AG04449 (cell line): Measurements from ENCODE around the gene WDR49.

Experiments
- CTCF ChIA-PET: fragments of 350-600 bp; formaldehyde crosslinking; extraction: SDS; loops from one replicate; lab custom pipeline; 2021; ENCODE audit warnings: antibody characterized with exemption; lab: Yijun Ruan, JAX
- POLR2A ChIA-PET: fragments of 400-600, 350-600 bp; formaldehyde crosslinking; extraction: SDS; loops from one replicate; lab custom pipeline; 2020; ENCODE audit warnings: antibody characterized with exemption, inconsistent platforms; lab: Yijun Ruan, JAX
- DNase-seq: peaks from one replicate; pipeline ENCODE4 v3.0.0-alpha.2; 2010; ENCODE audit warnings: low read depth, low spot score
- H3K4me3 ChIP-seq: 2 replicates; pipeline ENCODE4 v1.5.1; 2011; ENCODE audit warnings: low read depth, mild to moderate bottlenecking, control low read depth, low read length
- TF ChIP-seq, protein P1 (sequence below): IDR thresholded peaks from one replicate; pipeline ENCODE4 v1.5.1; 2011; ENCODE audit warnings: mild to moderate bottlenecking, moderate library complexity, low read length, control low read depth, inconsistent platforms; ENCODE audit not compliant: insufficient read depth; ENCODE audit errors: missing control alignments

Gene WDR49

DNA sequence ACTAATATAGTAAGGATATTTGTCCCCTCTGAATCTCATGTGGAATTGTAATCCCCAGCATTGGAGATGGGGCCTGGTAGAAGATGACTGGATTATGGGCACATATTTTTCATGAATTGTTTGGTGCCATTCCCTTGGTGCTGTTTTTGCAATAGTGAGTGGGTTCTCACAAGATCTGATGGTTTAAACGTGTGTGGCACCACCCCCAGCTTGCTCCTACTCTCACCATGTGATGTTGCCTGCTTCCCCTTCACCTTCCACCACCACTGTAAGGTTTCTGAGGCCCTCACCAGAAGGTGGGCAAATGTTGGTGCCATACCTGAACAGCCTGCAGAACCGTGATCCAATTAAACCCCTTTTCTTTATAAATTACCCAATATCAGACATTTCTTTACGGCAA is 151.8 kb downstream of the WDR49 start:
- POLR2A ChIA-PET: no interaction called here
- no peak overlapping the region for H3K4me3 ChIP-seq
- DNase-seq: no peak
- CTCF ChIA-PET: no interaction called here
- TF ChIP-seq, protein P1, sequence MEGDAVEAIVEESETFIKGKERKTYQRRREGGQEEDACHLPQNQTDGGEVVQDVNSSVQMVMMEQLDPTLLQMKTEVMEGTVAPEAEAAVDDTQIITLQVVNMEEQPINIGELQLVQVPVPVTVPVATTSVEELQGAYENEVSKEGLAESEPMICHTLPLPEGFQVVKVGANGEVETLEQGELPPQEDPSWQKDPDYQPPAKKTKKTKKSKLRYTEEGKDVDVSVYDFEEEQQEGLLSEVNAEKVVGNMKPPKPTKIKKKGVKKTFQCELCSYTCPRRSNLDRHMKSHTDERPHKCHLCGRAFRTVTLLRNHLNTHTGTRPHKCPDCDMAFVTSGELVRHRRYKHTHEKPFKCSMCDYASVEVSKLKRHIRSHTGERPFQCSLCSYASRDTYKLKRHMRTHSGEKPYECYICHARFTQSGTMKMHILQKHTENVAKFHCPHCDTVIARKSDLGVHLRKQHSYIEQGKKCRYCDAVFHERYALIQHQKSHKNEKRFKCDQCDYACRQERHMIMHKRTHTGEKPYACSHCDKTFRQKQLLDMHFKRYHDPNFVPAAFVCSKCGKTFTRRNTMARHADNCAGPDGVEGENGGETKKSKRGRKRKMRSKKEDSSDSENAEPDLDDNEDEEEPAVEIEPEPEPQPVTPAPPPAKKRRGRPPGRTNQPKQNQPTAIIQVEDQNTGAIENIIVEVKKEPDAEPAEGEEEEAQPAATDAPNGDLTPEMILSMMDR: no peak

DNA sequence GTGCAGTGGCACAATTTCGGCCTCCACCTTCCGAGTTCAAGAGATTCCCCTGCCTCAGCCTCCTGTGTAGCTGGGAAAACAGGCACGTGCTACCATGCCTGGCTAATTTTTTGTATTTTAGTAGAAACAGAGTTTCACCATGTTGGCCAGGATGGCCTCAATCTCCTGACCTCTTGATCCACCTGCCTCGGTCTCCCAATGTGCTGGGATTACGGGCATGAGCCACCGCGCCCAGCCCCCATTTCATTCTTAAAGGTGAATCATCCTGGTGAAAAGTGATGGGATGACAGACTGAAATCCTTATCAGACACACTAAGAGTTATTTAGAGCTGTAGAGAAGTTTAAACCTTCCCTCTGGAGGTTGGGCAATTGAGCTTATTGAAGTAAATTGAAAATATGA is 155.8 kb downstream of the WDR49 start:
- TF ChIP-seq, protein P1: no peak
- DNase-seq: no peak
- ChIA-PET POLR2A (no interaction called here), CTCF (no interaction called here)
- H3K4me3 ChIP-seq: no peak overlapping the region

DNA sequence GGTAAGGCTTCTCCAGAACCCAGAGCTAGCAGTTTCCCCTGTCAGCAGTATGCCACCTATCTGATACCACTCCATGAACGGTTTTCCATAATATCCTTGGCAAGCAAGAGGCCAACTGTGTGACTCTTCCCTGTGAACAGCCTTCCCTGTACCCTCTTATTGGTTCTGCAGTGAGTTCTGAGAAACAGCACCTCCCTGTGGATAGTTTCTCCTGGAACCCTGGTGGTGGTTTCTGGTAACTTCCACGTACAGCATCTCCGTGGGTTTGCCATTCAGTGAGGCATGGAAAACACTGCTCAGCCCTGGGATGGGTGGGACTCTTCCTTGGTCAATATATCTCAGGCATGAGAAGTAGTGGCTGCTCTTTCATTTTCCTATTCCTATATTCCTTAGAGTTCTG is 160.5 kb downstream of the WDR49 start:
- ChIA-PET CTCF (no interaction called here), POLR2A (no interaction called here)
- no peak for DNase-seq
- TF ChIP-seq, protein P1: no peak
- H3K4me3 ChIP-seq: no peak overlapping the region

DNA sequence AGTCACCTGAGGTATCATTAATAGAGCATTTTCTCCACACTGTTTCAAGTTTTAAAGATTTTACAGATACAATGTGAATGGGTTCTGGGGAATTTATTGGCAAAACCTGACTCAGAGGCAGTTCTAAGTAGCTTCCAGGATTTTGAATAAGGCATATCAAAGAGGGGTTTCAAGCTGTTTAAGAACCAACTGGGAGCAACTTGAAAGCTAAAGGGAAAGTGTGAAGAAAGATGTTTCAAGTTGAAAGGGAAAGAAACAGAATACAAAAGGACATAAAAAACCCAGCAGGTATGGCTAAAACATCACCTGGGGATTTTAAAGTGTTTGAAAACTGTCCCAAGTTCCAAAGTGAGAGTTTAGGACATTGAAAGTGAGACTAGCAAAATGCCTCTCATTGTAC is 162.1 kb downstream of the WDR49 start:
- ChIA-PET CTCF (no interaction called here), POLR2A (no interaction called here)
- no peak overlapping the region for H3K4me3 ChIP-seq

DNA sequence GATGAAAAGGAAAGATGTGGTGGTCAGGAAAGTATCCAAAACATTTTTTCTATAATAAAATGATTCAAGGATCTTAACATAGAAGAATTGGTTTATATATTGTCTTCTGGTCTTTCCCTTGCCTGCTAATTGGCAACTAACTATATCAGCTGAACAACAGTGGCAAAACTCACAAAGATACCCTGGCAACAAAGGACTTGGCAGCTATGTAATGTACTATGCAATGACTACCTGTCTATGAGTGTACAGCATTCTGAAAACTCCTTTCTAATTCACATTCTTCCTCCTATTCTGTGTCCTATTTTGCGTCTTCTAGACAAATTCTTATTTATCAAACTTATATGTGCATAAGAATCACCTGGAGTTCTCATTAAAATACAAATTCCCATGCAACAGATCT is 164.2 kb downstream of the WDR49 start:
- no peak for DNase-seq
- H3K4me3 ChIP-seq: no peak overlapping the region
- CTCF ChIA-PET: no interaction called here
- POLR2A ChIA-PET: no interaction called here
- TF ChIP-seq, protein P1: no peak

More for the DNA sequence above, 162.1 kb downstream of the WDR49 start:
- TF ChIP-seq, protein P1: no peak
- DNase-seq: no peak

DNA sequence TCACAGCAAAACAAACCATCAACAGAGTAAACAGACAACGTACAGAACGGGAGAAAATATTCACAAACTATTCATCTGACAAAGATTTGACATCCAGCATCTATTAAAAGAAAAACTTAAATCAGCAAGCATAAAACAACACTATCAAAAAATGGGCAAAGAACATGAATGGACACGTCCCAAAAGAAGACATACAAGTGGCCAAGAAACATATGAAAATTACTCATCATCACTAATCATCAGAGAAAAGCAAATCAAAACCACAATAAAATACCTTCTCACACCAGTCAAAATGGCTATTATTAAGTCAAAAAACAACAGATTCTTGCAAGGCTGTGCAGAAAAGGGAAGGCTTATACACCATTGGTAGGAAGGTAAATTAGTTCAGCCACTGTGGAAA is 166.2 kb downstream of the WDR49 start:
- DNase-seq: no peak
- CTCF ChIA-PET: no interaction called here
- TF ChIP-seq, protein P1: no peak
- H3K4me3 ChIP-seq: no peak overlapping the region
- POLR2A ChIA-PET: no interaction called here
